T-helper 1 cell treated with Interleukin-12 subunit alpha and Interleukin-12 subunit beta and Interleukin-4 antibody, amounts not matched to agents 30 ng/mL and 1 ng/mL, for 36 hours (primary cell): ENCODE data around the gene TAF11L13. TPM values are rescaled to one million over a fixed set of nuclear protein-coding genes. Genes with fewer than 3 reads are reported as not detected.
"Not testable (repeated sequence)": the region's sequence is repeated elsewhere in the genome, so short reads cannot be mapped to it uniquely, and the experiment has no call there.

Experiments
- intact Hi-C: fragments of 100-400 bp; cut with micrococcal nuclease; formaldehyde crosslinking; loops from one replicate; pipeline ENCODE4 v1.15.1; 2024
- total RNA-seq: library from RNA; stranded (reverse); gene quantifications from 2 replicates; pipeline ENCODE4 v1.2.3, GENCODE V29; 2022

TAF11L13 gene
- total RNA-seq = not detected in 2 replicates

DNA sequence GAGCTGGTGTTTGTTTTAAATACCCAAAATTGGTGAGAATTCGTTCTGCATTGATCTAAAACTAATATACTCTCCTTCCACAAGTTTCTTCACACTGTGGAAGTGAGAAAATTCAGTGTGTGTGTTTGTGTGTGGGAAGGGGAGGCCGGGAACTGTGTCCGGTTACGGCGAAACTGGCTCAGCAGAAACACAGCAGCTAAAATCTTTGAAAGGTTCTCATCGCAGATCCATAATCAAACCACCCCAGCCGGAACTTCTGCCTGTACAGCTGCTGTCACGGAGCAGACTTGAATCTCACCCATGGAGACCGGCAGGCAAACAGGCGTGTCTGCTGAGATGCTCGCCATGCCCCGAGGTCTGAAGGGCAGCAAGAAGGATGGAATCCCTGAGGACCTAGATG is at the start of gene TAF11L13:
TAF11L13 (plus strand) TSS at position 301 of the 400 bp plus-strand sequence.
- intact Hi-C loops = not testable (repeated sequence)

DNA sequence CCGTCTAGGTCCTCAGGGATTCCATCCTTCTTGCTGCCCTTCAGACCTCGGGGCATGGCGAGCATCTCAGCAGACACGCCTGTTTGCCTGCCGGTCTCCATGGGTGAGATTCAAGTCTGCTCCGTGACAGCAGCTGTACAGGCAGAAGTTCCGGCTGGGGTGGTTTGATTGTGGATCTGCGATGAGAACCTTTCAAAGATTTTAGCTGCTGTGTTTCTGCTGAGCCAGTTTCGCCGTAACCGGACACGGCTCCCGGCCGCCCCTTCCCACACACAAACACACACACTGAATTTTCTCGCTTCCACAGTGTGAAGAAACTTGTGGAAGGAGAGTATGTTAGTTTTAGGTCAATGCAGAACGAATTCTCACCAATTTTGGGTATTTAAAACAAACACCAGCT is 46.2 kb upstream of the TAF11L13 start, which contains the start of gene TAF11L7:
TAF11L7 (minus strand) TSS at position 101 of the 400 bp plus-strand sequence.
- intact Hi-C loops = not testable (repeated sequence)

DNA sequence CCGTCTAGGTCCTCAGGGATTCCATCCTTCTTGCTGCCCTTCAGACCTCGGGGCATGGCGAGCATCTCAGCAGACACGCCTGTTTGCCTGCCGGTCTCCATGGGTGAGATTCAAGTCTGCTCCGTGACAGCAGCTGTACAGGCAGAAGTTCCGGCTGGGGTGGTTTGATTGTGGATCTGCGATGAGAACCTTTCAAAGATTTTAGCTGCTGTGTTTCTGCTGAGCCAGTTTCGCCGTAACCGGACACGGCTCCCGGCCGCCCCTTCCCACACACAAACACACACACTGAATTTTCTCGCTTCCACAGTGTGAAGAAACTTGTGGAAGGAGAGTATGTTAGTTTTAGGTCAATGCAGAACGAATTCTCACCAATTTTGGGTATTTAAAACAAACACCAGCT is 41.0 kb upstream of the TAF11L13 start, which contains the start of gene TAF11L8:
TAF11L8 (minus strand) TSS at position 101 of the 400 bp plus-strand sequence.
- intact Hi-C loops = not testable (repeated sequence)

DNA sequence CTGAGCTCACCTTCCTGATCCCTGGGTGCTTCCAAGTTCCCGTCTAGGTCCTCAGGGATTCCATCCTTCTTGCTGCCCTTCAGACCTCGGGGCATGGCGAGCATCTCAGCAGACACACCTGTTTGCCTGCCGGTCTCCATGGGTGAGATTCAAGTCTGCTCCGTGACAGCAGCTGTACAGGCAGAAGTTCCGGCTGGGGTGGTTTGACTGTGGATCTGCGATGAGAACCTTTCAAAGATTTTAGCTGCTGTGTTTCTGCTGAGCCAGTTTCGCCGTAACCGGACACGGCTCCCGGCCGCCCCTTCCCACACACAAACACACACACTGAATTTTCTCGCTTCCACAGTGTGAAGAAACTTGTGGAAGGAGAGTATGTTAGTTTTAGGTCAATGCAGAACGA is 37.6 kb upstream of the TAF11L13 start, which contains the start of gene TAF11L9:
TAF11L9 (minus strand) TSS at position 140 of the 400 bp plus-strand sequence.
- intact Hi-C loops = not testable (repeated sequence)

DNA sequence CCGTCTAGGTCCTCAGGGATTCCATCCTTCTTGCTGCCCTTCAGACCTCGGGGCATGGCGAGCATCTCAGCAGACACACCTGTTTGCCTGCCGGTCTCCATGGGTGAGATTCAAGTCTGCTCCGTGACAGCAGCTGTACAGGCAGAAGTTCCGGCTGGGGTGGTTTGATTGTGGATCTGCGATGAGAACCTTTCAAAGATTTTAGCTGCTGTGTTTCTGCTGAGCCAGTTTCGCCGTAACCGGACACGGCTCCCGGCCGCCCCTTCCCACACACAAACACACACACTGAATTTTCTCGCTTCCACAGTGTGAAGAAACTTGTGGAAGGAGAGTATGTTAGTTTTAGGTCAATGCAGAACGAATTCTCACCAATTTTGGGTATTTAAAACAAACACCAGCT is 34.2 kb upstream of the TAF11L13 start, which contains the start of gene TAF11L10:
TAF11L10 (minus strand) TSS at position 101 of the 400 bp plus-strand sequence.
- intact Hi-C loops = not testable (repeated sequence)

DNA sequence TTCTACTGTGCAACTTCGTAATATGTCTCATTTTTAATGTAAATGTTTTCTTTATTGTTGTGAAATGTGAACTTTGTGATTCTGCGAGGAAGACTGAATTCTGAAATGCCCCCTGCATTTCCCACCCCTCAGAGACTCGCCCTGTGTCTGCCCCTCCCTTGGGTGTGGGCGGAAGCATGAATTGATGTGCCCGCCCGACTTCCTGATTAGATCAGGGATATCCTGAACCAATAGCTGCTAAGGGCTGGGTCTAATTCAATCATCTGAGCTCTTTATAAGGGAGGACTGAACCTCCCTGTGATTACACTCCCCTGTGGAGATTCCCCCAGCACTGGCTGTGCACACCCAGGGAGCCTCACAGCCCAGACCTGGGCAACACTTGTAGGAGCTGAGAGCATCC is 28.0 kb upstream of the TAF11L13 start, which contains the start of gene TAF11L11:
TAF11L11 (plus strand) TSS at position 304 of the 400 bp plus-strand sequence.
- intact Hi-C loops = not testable (repeated sequence)

DNA sequence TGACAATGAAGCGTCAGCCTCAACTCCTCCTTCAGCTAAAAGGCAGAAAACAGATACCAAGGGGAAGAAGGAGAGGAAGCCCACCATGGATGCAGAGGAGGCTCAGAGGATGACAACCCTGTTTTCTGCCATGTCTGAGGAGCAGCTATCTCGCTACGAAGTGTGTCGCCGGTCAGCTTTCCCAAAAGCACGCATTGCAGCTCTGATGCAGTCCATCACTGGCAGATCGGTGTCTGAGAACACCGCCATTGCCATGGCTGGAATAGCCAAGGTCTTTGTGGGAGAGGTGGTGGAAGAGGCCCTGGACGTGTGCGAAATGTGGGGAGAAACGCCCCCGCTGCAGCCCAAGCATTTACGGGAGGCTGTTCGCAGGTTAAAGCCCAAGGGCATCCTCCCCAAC is 26.9 kb upstream of the TAF11L13 start:
- intact Hi-C loops = no loop called here

DNA sequence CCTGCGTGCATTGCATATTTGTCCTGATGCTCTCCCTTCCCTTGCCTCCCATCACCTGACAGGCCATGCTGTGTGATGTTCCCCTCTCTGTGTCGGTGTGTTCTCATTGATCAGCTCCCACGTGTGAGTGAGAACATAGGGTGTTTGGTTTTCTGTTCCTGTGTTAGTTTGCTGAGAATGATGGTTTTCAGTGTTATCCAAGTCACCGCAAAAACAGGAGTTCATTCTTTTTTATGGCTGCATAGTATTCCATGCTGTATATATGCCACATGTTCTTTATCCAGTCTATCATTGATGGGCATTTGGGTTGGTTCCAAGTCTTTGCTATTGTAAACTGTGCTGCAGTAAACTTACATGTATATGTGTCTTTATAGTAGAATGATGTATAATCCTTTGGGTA is 24.4 kb upstream of the TAF11L13 start:
- intact Hi-C loops = not testable (repeated sequence)

DNA sequence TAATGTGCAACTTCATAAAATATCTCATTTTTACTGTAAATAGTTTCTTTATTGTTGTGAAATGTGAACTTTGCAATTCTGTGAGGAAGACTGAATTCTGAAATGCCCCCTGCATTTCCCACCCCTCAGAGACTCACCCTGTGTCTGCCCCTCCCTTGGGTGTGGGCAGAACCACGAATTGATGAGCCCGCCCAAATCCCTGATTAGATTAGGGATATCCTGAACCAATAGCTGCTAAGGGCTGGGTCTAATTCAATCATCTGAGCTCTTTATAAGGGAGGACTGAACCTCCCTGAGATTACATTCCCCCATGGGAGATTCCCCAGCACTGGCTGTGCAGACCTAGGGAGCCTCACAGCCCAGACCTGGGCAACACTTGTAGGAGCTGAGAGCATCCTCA is 21.8 kb upstream of the TAF11L13 start, which contains the start of gene TAF11L12:
TAF11L12 (plus strand) TSS at position 301 of the 400 bp plus-strand sequence.
- intact Hi-C loops = not testable (repeated sequence)

DNA sequence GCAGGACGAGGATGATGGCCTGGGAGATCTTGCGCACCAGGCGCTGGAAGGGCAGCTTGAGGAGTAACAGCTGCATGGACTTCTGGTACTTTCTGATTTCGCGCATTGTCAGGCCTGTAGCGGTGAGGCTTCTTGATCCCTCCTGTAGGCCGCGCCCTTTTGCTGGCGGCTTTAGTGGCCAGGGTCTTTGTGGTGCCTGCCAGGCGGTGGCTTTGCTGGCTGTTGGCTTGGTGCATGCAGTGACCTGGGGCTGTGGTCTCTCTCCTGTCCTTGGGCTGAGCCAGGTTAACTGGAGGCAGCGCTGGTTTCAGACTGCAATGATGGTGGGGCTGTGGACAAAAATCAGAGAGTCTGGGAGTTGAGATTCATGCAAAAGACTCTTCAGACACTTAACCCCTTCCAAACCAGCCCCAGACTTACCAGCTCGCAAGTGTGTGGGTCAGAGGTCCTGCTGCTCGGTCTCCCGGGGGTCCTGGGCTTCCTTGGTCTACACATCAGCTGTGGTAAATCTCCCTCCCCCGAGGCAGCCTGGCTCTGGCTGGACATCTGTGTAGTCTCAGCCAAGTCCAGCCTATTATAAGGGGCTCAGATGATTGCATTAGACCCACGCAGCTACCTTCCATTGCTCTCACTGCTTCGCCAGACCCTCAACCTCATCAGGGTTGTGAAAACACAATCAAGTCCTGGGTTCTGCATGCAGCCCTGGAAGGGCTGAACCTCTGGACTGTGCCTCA is 16.8 kb upstream of the TAF11L13 start:
- intact Hi-C loops = no loop called here

DNA sequence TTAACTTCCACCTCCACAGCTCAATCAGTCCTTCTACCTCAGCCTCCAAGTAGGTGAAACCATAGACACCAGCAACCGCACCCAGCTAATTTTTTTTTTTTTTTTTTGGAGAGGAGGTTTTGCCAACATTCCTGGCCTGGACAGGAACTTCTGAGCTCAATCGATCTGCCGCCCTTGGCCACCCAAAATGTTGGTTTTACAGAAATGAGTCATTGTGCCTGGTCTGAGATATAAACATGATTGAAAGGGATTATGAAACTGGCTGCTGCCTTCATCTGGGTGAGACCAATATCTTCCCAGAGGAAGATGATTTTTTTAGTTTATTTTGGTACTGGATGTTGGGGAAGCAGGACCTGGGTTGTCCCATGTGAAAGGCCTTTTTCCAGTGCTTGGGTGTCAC is 12.5 kb upstream of the TAF11L13 start:
- intact Hi-C loops = no loop called here

DNA sequence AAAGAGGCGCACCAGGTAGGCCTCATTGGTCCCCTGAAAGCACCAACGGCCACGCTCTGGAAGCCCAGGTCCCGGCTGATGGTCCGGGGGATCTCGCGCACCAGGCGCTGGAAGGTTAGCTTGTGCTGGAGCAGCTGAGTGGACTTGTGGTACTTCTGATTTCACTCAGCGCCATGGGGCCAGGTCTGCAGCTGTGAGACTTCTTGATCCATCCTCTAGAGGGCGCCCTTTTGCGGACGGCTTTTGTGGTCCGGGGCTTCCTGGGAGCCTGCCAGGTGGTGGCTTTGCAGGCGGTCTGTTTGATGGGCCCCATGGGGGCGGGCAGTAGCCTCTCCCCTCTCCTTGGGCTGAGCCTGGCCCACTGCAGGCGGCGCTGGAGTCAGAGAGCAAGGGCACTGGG is 11.3 kb upstream of the TAF11L13 start:
- intact Hi-C loops = no loop called here

DNA sequence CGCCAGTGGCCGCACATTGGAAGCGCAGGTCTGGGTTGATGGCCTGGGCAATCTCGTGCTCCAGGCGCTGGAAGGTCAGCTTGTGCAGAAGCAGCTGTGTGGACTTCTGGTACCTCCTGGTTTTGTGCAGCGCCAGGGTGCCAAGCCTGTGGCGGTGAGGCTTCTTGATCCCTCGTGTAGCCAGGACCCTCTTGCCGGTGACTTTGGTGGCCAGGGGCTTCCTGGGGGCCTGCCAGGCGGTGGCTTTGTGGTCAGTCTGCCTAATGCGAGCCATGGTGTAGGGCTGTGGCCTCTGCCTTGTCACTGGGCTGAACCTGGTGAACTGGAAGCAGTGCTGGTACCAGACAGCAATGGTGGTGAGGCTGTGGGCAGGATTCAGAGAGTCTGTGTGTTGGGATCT is 6.2 kb upstream of the TAF11L13 start:
- intact Hi-C loops = no loop called here

DNA sequence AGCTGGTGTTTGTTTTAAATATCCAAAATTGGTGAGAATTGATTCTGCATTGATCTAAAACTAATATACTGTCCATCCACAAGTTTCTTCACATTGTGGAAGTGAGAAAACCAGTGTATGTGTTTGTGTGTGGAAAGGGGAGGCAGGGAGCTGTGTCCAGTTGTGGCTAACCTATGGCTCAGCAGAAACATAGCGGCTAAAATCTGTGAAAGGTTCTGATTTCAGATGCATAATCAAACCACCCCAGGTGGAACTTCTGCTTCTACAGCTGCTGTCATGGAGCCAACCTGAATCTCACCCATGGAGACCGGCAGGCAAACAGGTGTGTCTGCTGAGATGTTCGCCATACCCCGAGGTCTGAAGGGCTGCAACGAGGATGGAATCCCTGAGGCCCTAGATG is 2.3 kb downstream of the TAF11L13 start, which contains the start of gene TAF11L14:
TAF11L14 (plus strand) TSS at position 301 of the 400 bp plus-strand sequence.
- intact Hi-C loops = no loop called here

DNA sequence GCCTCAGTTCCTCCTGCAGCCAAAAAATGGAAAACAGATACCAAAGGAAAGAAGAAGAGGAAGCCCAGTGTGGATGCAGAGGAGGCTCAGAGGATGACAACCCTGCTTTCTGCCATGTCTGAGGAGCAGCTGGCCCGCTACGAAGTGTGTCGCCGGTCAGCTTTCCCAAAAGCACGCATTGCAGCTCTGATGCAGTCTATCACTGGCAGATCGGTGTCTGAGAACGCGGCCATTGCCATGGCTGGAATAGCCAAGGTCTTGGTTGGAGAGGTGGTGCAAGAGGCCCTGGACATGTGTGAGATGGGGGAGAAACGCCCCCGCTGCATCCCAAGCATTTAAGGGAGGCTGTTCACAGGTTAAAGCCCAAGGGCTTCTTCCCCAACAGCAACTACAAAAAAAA is 17.3 kb downstream of the TAF11L13 start:
- intact Hi-C loops = not testable (repeated sequence)

DNA sequence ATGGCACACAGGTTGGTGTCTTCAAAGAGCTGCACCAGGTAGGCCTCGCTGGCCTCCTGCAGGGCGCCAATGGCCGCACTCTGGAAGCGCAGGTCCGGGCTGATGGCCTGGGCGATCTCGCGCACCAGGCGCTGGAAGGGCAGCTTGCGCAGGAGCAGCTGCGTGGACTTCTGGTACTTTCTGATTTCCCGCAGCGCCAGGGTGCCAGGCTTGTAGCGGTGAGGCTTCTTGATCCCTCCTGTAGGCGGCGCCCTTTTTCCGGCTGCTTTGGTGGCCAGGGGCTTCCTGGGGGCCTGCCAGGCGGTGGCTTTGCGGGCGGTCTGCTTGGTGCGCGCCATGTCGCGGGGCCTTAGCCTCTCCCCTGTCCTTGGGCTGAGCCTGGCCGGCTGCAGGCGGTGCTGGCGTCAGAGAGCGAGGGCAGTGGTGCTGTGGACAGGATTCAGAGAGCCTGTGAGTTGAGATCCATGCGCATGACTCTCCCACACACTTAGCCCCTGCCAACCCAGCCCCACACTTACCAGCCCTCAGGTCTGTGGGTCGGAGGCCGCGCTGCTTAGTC is 23.4 kb downstream of the TAF11L13 start:
- intact Hi-C loops = not testable (repeated sequence)

DNA sequence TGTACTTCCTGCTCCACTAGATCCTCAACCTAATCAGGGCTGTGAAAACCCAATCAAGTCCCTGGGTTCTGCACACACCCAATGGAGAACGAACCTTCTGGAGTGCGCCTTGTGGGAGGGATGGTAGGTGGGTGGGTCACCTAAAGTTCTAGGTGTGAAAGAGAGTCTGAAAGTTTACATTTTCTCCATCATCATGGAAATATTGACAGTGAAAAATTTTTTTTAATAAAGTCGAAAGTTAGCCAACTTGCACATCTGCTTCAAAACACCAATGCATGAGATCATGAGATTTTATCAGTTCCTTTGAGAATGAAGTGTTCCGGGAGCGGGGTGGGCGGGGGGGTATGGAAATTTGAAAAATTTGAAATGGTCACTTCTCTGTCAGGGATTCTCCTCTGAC is 24.0 kb downstream of the TAF11L13 start:
- intact Hi-C loops = no loop called here

DNA sequence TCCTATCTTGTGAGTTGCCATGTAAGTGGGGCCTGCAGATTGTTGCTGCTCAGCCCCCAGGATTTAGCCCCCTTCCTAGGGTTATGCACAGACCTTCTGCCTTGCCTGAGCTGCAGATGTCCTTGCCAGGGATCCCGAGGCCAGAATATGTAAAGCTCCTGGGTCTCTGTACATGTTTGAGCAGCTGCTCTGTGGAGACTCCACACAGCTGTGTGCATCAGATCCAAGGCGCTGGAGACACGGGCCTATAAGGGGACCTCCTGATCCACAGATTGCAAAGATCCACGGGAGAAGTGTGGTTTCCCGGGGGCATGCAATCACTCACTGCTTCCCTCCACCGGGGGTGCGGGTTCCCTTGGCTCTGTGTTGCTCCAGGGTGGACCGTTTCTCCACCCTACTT is 31.3 kb downstream of the TAF11L13 start:
- intact Hi-C loops = no loop called here

DNA sequence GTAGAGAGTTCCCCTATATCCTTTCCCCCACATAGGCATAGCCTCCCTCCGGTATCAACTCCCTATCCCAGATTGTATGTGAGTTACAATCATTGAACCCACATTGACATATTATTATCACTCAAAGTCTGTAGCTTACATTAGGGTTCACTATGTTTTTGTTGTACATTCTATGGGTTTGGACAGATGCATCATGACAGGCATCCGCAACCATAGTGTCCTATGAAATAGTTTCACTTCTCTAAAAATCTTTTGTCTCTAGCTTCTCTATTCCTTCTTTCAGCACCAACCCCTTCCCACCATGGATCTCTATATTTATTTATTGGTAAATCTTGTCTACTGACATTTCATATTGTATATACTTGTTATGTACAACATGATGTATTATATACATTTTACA is 33.9 kb downstream of the TAF11L13 start:
- intact Hi-C loops = no loop called here

DNA sequence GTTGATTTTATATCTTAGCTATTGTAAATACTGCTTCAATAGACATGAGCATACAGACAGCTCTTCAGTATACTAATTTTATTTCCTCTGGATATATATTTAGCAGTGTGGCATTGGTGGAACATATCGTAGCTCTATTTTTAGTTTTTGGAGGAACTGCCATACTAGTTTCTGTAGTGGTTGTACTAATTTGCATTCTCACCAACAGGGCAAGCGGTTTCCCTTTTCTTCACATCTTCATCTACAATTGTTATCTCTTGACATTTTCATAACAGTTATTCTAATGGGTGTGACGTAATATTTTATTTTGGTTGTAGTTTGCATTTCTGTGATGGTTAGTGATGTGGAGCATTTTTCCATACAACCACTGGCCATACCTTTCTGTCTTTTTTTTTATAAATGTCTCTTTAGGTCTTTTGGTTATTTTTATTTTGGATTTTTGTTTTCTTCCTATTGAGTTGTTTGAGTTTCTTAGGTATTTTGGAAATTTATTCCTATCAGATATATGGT is 34.9 kb downstream of the TAF11L13 start:
- intact Hi-C loops = no loop called here

DNA sequence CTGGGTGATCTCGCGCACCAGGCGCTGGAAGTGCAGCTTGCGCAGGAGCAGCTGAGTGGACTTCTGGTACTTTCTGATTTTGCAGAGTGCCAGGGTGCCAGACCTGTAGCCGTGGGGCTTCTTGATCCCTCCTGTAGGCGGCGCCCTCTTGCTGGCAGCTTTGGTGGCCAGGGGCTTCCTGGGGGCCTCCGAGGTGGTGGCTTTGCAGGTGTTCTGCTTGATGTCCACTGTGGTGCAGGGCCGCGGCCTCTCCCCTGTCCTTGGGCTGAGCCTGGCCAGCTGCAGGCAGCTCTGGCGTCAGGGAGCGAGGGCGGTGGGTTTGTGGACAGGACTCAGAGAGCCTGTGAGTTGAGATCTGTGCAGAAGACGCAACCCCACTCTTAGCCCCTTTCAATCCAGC is 38.5 kb downstream of the TAF11L13 start:
- intact Hi-C loops = no loop called here

DNA sequence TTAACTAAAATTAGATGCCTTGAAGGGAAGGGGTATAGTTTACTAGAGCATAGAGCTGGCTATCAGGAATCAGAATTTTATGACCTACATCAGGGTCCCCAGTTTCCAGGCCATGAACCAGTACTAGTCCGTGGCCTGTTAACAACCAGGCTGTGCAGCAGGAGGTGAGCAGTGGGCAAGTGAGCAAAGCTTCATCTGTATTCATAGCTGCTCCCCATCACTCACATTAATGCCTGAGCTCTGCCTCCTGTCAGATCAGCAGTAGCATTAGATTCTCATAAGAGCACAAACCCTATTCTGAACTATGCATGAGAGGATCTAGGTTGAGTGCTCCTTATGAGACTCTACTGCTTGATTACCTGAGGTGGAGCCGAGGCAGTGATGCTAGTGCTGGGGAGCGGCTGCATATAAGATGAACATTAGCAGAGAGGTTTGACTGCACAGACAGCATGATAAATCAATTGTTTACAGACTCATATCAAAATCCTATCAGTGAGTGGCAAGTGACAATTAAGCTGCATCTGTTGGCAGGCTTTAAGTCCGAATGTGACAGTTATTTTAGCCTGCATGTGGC is 47.0 kb downstream of the TAF11L13 start:
- intact Hi-C loops = no loop called here
